Fibroblast of gingiva (primary cell): ENCODE results near the gene CRYAB.
"Not testable (repeated sequence)": the region's sequence is repeated elsewhere in the genome, so short reads cannot be mapped to it uniquely, and the experiment has no call there.

Experiments used
- DNase-seq: peaks from one replicate; pipeline ENCODE4 v3.0.0-alpha.2; 2011; ENCODE audit warnings: low read depth

Gene CRYAB

GRCh38 chr11:111933872-111934271 lies 22.3 kb upstream of the CRYAB start:
- no peak for DNase-seq

- DNase-seq = not testable (repeated sequence)
Measured at GRCh38 chr11:111933176-111933575, 21.6 kb upstream of the CRYAB start.

- no peak for DNase-seq
Measured at GRCh38 chr11:111932611-111932950, 21.0 kb upstream of the CRYAB start.

GRCh38 chr11:111930472-111930871 lies 18.9 kb upstream of the CRYAB start:
- DNase-seq = no peak

DNA sequence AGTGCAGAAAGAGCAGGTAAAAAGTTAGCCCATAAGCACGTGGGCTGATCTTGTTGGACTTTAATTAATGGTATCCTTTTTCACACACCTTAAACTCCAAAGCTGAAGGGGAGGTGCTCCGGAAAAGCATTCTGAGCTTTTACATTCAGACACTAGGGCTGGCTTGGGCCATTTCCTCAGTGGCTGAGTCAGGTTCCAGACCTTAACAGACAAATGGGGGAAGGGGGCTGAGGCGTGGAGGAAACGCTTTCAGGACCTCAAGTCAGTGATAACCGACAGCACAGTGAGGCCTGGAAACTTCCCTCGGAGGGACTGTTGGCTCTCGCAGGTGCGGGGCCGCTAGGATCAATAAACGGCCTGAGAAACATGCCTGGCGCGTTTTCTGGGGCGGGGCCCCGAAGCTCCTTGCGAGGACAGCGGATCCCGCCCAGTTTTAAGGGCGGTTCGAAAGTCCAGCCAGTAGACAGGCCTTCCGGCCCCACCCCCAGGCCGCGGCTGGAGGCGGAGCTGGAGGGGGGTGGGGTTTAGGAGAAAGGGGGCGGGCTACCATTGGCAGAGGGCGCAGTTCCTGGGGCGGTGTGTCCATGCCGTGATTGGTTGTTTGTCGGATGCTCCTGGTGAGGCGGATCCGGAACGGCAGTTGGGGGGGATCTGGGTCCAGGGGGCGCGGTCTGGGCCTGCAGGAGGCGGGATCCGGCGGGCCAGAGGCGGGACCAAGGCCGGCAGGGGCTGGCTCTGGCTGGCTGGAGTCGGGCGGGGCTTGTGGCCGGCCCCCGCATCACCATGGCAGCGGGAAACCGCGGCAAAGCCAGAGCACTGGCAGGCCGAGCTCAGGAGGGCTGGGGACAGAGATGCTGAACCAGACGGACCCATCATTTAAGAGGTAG lies 15.2 kb upstream of the CRYAB start:
- peak; percentile 97 for DNase-seq

DNA sequence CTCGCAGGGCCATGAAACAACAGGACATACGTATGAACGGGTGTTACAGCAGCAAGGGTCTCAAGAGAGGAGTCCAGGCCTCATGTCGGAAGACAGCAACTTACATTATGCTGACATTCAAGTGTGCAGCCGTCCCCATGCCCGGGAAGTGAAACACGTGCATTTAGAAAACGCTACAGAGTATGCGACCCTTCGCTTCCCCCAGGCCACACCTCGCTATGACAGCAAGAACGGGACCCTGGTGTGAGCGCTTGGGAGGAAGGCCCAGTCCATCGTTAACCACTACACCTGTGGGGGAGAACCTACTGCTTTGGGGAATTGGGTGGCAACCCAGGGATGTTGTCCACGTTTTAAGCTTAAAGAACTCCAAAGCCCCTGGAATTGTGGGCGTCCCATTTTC lies 14.4 kb upstream of the CRYAB start:
- DNase-seq = no peak

DNA sequence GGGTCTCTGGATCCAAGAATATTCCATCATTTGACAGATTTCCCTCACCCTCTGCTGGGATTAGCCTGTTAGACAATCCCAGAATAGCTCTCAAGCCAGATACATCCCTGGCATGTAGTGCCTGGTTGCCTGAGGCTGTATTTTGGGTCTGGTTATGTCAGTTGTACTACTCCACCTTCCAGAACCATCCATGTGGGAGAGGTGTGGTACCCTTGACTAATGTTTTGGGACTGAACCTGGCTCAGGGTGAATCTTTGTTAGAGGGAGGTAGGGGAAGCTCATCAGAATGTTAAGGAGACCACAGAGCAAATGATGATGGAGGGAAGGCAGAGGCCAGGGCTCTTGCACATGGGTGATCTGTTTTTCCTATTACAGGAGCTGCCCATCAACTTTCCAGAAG lies 12.4 kb upstream of the CRYAB start:
- no peak for DNase-seq

- DNase-seq = peak; percentile 50
Measured at GRCh38 chr11:111923351-111923788, 11.8 kb upstream of the CRYAB start.

DNA sequence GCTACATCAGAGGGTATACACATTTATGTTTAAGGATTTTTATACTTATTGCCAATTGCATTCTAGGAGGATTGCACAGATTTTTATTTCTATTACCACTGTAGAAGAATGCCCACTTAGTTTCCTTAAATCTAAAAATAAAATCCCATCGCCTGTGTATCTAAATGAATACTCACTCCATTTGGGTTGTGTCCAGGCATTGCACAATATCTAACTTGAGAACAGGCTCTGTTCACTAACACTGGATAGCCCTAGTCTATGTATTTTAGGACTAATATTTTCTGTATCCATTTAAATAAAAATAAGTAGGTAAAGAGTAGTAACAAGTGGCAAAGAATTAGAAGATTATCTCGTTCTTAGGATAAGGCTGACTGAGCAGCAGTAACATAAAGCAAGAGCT lies 11.2 kb upstream of the CRYAB start:
- DNase-seq = peak; percentile 82

- DNase-seq = no peak
Measured at GRCh38 chr11:111921541-111922230, 10.1 kb upstream of the CRYAB start.

GRCh38 chr11:111920908-111921307 lies 9.3 kb upstream of the CRYAB start:
- DNase-seq = no peak

DNA sequence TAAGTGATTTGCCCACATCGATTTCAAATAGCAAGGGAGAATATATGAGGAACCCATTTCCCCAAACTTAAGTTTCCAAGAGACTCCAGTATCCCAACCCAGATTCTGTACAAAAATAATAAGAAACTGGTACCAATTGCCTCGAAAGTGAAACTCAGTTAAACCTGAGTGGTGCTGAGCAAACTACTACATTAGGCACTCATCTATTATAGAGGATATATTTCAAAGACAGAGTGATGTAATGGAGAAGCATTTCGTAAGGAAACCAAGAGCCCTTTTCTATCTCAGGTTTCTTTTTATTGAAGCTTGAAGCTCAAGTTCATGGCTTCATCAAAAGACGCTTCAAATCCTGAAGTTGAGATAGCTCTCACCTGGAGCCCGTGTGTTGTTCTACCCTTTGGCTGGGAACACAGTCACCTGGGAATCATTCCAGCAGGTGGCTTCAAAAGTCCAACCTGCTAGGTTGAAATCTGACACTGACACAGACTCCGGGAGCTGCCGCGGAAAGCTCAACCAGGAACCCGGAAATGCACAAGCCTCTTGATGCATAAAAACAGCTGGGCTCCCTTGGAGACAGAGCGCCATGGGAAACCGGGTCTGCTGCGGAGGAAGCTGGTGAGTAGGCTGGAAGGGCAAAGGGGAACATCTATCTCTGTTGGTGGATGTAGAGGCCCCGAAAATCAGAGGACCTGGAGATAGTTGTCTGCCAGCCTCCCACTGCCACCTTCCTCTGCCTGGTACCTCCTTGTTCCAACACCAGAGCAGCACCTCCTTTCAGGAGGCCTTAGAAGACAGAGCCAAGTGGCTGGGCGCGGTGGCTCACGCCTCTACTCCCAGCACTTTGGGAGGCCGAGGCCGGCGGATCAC lies 7.1 kb upstream of the CRYAB start, which contains the start of gene C11orf52:
Gene C11orf52 (plus strand): TSS at position 524 of the 867 bp plus-strand sequence. CDS start 60 bp downstream, at position 584.
- DNase-seq = no peak

DNA sequence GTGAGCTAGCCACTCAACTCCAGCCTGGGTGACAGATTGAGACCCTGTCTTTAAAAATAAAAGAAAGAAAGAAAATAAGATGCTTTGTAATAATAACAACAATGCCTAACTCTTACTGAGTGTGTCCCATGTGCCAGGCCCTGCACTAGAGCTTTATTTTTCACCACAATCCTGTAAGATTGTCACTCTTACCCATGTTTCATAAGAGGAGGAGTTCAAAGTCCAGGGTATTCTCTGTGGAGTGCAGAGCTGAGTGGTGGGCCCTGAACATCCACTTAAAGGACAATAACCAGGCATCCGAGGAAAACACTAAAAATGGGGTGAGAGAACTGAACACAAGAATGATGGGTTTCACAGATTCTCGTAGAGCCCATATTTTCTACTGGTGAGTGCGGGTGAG lies 6.2 kb upstream of the CRYAB start:
- no peak for DNase-seq

DNA sequence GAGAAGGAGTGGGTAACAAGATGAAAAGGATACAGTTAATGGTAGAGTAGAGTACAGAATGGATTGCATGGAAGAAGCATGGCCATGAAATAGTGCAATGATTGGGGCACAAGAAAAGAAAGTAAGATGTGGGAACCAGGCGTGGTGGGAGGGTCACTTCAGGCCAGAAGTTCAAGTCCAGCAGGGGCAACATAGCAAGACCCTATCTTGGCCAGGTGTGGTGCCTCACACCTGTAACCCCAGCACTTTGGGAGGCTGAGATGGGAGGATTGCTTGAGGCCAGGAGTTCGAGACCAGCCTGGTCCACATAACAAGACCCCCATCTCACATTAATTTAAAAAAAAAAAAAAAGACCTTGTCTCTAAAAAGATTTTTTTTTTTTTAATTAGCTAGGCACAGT lies 5.7 kb upstream of the CRYAB start:
- no peak for DNase-seq

GRCh38 chr11:111916768-111917167 lies 5.2 kb upstream of the CRYAB start:
- DNase-seq = no peak

DNA sequence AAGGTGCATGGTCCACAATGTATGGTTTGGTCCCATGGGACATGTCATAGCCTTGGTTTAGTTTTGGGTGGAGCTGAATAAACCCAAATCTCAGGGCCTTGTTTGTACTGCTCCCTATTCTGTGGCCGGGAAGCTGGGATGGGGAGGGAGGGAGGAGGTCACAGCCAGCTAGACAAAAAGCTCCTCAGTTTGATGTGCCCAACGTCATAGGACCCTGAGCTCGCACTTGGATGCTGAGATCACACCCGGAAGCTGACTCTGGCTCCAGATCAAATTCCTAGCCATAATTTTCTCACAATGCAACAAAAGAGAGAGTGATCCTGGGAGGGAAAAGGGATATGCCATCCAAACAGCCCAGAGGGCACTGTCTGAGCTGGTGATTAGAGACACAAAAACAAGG lies 2.4 kb upstream of the CRYAB start:
- DNase-seq = peak; percentile 33

DNA sequence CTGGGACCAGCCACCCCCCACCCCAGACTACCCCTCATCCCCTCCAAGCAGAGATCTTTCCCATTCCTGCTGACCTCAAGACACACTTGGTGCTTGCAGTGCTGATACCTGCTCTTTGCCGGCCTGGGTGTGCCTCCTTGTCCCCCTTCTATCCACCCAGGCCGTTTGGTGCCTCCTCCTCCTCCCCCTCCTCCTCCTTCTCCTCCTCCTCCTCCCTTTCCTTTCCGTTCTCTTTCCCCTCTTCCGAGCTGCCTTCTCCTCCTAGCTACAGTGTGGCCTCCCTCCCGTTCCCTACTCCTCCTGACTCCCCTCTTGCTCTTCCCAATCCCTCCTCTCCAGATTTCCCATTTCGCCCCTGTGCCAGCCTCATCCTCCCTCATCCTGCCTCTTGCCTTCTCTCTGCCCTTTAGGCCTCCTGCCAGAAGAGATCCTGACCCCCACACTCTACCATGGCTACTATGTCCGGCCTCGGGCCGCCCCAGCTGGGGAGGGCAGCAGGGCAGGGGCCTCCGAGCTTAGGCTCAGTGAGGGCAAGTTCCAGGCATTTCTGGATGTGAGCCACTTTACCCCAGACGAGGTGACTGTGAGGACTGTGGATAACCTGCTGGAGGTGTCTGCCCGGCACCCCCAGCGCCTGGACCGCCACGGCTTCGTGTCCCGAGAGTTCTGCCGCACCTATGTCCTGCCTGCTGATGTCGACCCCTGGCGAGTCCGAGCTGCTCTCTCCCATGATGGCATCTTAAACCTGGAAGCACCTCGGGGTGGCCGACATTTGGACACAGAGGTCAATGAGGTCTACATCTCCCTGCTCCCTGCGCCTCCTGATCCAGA lies 1.7 kb upstream of the CRYAB start:
- no peak for DNase-seq

DNA sequence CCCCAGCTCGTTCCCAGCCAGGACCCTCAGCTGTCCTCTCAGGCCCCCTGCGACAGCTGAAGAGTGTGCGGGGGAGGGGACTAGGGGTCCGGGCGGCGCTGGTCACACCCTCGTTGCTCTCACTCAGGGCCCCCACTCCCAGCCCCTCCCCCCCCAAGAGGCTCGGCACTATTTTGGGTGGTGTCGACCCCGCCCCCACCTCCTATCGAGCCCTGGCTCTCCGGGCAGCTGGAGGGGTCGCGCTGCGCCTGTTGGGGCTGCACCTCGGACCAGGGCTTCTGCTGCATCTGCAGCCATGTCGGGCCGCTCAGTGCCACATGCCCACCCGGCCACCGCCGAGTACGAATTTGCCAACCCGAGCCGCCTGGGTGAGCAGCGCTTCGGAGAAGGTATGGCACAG lies 965 bp upstream of the CRYAB start, which contains the start of gene HSPB2:
Gene HSPB2 (plus strand): TSS at position 200 of the 400 bp plus-strand sequence. CDS start 96 bp downstream, at position 296.
- no peak for DNase-seq

GRCh38 chr11:111910676-111911562 lies 651 bp downstream of the CRYAB start:
- no peak for DNase-seq

GRCh38 chr11:111909378-111909777 lies 2.2 kb downstream of the CRYAB start:
- no peak for DNase-seq
